Measurements from ENCODE around the gene ZSCAN30.

ZSCAN30 gene

DNA sequence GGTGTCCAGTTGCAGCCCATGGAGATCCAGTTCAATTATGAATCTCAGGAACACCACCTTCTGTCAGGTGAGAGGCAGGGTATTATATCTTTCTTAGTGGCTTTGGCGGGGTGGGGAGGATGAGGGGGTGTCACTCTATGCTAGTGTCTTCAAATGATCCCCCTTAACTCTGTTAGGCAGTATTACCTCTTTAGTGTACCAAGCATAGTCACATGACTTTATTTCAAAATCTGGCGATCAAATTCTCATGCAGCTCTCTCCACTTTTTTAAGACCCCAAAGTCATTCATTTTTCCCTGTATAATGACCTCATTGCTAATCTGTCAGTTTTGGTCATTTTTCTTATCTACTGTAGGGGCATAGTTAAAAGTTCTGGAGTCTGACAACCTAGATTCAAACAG is 1.1 kb upstream of the ZSCAN30 start:
- TF ChIP-seq, protein P1, sequence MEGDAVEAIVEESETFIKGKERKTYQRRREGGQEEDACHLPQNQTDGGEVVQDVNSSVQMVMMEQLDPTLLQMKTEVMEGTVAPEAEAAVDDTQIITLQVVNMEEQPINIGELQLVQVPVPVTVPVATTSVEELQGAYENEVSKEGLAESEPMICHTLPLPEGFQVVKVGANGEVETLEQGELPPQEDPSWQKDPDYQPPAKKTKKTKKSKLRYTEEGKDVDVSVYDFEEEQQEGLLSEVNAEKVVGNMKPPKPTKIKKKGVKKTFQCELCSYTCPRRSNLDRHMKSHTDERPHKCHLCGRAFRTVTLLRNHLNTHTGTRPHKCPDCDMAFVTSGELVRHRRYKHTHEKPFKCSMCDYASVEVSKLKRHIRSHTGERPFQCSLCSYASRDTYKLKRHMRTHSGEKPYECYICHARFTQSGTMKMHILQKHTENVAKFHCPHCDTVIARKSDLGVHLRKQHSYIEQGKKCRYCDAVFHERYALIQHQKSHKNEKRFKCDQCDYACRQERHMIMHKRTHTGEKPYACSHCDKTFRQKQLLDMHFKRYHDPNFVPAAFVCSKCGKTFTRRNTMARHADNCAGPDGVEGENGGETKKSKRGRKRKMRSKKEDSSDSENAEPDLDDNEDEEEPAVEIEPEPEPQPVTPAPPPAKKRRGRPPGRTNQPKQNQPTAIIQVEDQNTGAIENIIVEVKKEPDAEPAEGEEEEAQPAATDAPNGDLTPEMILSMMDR (IDR thresholded peaks at IDR 0.05): no peak

DNA sequence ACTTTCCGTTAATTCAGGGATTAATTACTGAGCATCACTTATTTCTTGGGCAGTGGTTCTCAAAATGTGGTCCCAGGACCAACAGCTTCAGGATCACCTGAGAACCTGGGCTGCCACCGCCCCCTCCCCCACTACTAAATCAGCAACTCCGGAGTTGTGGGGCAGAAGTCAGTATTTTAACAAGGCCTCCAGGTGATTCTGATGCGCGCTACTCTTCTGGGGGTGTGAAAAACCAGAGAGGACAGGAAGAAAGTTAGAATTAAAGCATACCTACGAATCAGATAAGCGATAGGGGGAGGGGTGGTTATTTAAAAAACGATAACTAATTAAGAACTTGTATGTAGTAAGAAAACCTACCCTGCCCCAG is 319 bp downstream of the ZSCAN30 start:
- TF ChIP-seq, protein P1 (IDR thresholded peaks at IDR 0.05): no peak

DNA sequence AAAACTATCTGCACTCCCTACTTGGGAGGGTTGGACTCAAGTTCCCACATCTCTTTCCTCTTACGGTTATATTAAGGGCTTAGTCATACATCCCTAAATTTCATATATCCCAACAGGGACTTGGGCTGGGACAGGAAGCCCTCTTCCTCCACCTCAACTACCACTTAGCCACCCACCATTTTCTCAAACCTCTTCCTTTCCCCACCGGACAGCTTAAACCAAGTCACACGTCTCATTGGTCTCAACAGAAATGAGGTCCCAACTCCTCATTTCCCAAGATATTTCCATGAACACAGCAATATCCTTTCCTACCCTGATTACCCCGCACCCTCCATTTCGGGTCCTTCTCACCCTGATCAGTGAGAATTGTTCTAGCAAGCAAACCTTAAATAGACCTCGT is 736 bp downstream of the ZSCAN30 start:
- TF ChIP-seq, protein P1 (IDR thresholded peaks at IDR 0.05): no peak

DNA sequence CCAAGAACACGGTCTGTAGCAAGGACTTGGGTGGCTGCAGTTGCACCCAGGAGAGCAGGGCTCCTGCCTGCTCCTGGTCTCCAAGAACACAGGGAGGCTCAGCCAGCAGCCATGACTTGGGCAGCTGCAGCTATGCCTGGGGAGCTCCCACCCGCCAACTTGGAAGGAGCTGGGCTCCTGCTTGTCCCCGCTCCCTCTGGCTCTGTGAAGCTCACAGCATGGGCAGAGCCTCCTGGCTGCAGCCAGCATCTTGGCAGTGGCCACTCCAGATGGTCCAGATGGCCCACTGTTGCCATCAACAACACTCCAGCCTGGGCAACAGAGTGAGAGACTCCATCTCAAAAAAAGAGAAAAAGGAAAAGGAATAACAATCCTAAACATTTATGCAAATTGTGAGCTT is 5.2 kb downstream of the ZSCAN30 start:
- TF ChIP-seq, protein P1 (IDR thresholded peaks at IDR 0.05): no peak

DNA sequence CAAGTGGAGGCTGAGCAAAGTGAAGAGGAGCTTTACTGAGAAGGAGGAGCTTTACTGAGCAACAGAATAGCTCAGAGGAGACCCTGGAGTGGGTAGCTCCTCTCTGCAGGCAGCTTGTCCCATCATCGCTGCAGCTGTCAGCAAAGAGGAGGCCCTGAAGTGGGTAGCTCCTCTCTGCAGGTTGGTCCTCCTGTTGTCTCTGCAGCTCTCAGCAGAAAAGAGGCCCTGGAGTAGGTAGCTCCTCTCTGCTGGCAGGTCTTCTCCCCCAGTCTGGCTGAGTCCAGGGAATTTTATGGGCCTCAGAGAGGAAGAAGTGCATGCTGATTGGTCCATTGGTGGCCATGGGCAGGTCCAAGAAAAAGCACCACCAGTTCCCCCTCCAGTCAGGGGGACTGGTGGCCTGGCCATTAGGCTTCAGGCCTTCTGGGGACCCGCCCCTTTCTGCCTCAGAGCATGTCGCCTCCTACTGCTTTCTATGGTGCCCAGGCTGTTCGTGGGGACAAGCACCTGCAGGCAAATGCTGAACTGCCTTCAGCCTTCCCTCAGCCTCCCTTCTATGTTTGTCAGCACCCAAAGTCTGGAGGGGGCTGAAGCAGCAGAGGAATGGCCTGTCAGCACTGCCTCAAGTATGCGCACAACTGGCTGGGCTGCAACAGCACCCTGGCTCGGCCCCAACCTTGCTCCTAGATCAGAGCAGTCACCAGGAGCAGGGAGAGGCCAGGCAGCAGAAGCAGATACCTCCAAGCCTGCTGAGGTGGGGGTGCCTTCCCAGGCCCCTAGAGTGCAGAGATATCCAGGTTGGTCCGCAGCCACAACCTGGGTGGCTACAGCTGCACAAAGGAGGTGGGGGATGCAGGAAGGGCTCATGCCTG is 5.9 kb downstream of the ZSCAN30 start:
- TF ChIP-seq, protein P1 (IDR thresholded peaks at IDR 0.05): no peak

DNA sequence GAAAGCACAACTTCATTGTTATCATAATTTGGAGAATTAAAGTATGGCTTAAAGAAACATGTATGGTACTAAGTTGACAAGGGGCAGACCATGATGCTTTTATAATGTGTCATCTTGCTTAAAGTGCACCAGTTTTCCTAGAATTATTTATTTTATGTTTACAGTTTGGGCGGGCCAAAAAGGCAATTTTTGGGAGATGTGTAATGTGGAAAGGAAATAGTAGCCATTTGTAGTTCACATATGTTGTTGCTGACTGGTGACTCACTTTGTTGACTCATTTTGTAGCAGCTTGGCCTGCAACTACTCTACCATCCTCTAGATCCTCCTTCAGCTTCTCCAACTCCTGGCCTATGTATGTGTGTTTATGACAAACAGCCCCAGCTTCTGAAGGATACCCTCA is 7.7 kb downstream of the ZSCAN30 start:
- TF ChIP-seq, protein P1 (IDR thresholded peaks at IDR 0.05): no peak

DNA sequence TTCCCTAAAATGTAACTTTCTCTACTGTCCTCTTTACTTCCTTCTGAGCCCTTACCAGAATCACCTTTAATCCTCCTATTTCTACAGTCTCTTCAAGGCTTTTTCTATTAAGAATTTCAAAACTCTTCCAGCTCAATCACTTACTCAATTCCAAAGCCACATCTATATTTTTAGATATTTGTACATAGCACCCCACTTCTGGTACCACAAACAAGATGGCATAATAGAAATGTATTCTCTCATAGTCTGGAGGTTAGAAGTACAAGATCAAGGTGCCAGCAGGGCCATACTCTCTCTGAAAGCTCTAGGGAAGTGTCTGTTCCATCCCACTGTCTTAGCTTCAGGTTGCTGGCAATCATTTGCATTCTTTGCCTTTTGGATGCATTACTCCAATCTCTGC is 11.1 kb downstream of the ZSCAN30 start:
- TF ChIP-seq, protein P1 (IDR thresholded peaks at IDR 0.05): no peak

All from LNCAP (cell line).